Osteoblast (primary cell): ENCODE data around the gene RSPRY1. TPM values are rescaled to one million over a fixed set of nuclear protein-coding genes. Genes with fewer than 3 reads are reported as not detected.
A peak's percentile ranks its signal among the peaks of the same experiment; 100 is the strongest.

Experiments used
- DNase-seq: peaks from one replicate; pipeline ENCODE4 v3.0.0; 2011; ENCODE audit warnings: low spot score, mixed read lengths; ENCODE audit not compliant: insufficient read length; ENCODE audit errors: missing footprints
- H2AFZ ChIP-seq: 2 replicates; pipeline ENCODE4 v1.6.0; 2011; ENCODE audit warnings: mild to moderate bottlenecking, low read length
- H3K27ac ChIP-seq: 2 replicates; pipeline ENCODE4 v1.5.1; 2011; ENCODE audit warnings: mild to moderate bottlenecking, low read depth, low read length, moderate library complexity
- H3K27me3 ChIP-seq: 2 replicates; pipeline ENCODE4 v1.6.0; 2012; ENCODE audit warnings: mild to moderate bottlenecking, control low read depth, inconsistent platforms, low read length, moderate library complexity; ENCODE audit not compliant: insufficient read depth
- H3K36me3 ChIP-seq: 2 replicates; pipeline ENCODE4 v1.5.1; 2011; ENCODE audit warnings: mild to moderate bottlenecking, low read length, control low read depth, moderate library complexity; ENCODE audit not compliant: insufficient read depth
- H3K4me1 ChIP-seq: 2 replicates; pipeline ENCODE4 v1.5.1; 2011; ENCODE audit warnings: mild to moderate bottlenecking, low read length, control low read depth, moderate library complexity; ENCODE audit not compliant: insufficient read depth
- H3K4me2 ChIP-seq: 2 replicates; pipeline ENCODE4 v1.6.0; 2011; ENCODE audit warnings: mild to moderate bottlenecking, low read length; ENCODE audit not compliant: insufficient read depth
- H3K4me3 ChIP-seq: fragments of 200-600 bp; sonication (generic); 3 replicates; pipeline ENCODE4 v1.5.1; 2012; ENCODE audit warnings: mild to moderate bottlenecking, low read length, inconsistent platforms; ENCODE audit not compliant: insufficient read depth
- H3K79me2 ChIP-seq: 2 replicates; pipeline ENCODE4 v1.6.0; 2012; ENCODE audit warnings: mild to moderate bottlenecking, low read length, control low read depth, inconsistent platforms; ENCODE audit not compliant: insufficient read depth
- H3K9me3 ChIP-seq: 2 replicates; pipeline ENCODE4 v1.5.1; 2011; ENCODE audit warnings: low read depth, low read length, control low read depth
- H4K20me1 ChIP-seq: 2 replicates; pipeline ENCODE4 v1.6.0; 2012; ENCODE audit warnings: mild to moderate bottlenecking, low read length, control low read depth; ENCODE audit not compliant: insufficient read depth
- CTCF ChIP-seq: IDR thresholded peaks from 2 replicates; pipeline ENCODE4 v1.5.1; 2011; ENCODE audit warnings: mild to moderate bottlenecking, low read depth, low read length, moderate library complexity; ENCODE audit errors: extremely low read depth
- total RNA-seq: library from RNA; depleted of rRNA; stranded (reverse); fragments of >200 nt; gene quantifications from 2 replicates; pipeline ENCODE4 v1.2.3, GENCODE V29; 2012

Gene RSPRY1
- total RNA-seq, 1 donor: 57.2 TPM

GRCh38 chr16:57242650-57243049 is 56.5 kb downstream of the RSPRY1 start:
- no peak for DNase-seq
- Histone ChIP-seq H4K20me1 (no peaks in the 10 kb centered on the region), H3K4me3 (no peak overlapping the region), H2AFZ (no peak overlapping the region), H3K9me3 (no peaks in the 10 kb centered on the region), H3K36me3 (peaks cover 26% of the 10 kb centered on the region), H3K79me2 (peaks cover 19% of the 10 kb centered on the region), H3K27ac (no peak overlapping the region), H3K4me1 (peaks cover 11% of the 10 kb centered on the region), H3K27me3 (no peaks in the 10 kb centered on the region), H3K4me2 (no peak overlapping the region)
- no peak for TF ChIP-seq CTCF

- peak overlapping the region; percentile 92 for H3K4me2 ChIP-seq
- TF ChIP-seq CTCF: no peak
These were observed 58.3 kb downstream of the RSPRY1 start for GRCh38 chr16:57244463-57244766.

GRCh38 chr16:57244767-57245471 is 58.8 kb downstream of the RSPRY1 start, which contains the start of gene ARL2BP:
TSS of gene ARL2BP (plus strand) at chr16:57245259. CDS start at chr16:57245368, 109 bp downstream.
- Histone ChIP-seq H4K20me1 (no peaks in the 10 kb centered on the region), H3K79me2 (peaks cover 19% of the 10 kb centered on the region), H2AFZ (peak within 1 kb of the TSS; percentile 88), H3K27me3 (no peaks in the 10 kb centered on the region), H3K4me3 (peak within 1 kb of the TSS; percentile 93), H3K27ac (peak within 1 kb of the TSS; percentile 88), H3K4me1 (peaks cover 11% of the 10 kb centered on the region), H3K4me2 (peak within 1 kb of the TSS; percentile 92), H3K36me3 (peaks cover 35% of the 10 kb centered on the region), H3K9me3 (no peaks in the 10 kb centered on the region)
- no peak for TF ChIP-seq CTCF
- peak; percentile 99 for DNase-seq

More at GRCh38 chr16:57244463-57244766, 58.3 kb downstream of the RSPRY1 start:
- no peaks in the 10 kb centered on the region for H3K9me3 ChIP-seq
- DNase-seq: no peak
- H2AFZ ChIP-seq: peak overlapping the region; percentile 88
- no peaks in the 10 kb centered on the region for H3K27me3 ChIP-seq
- peaks cover 35% of the 10 kb centered on the region for H3K36me3 ChIP-seq
- no peaks in the 10 kb centered on the region for H4K20me1 ChIP-seq
- H3K4me3 ChIP-seq: peak overlapping the region; percentile 93
- peaks cover 19% of the 10 kb centered on the region for H3K79me2 ChIP-seq
- H3K27ac ChIP-seq: peak overlapping the region; percentile 88
- H3K4me1 ChIP-seq: peaks cover 11% of the 10 kb centered on the region

GRCh38 chr16:57245472-57246113 is 59.5 kb downstream of the RSPRY1 start:
- H3K4me2 ChIP-seq: peak overlapping the region; percentile 78
- peaks cover 39% of the 10 kb centered on the region for H3K36me3 ChIP-seq
- H3K79me2 ChIP-seq: peaks cover 19% of the 10 kb centered on the region
- H2AFZ ChIP-seq: peak overlapping the region; percentile 75
- TF ChIP-seq CTCF: no peak
- H3K9me3 ChIP-seq: no peaks in the 10 kb centered on the region
- no peaks in the 10 kb centered on the region for H3K27me3 ChIP-seq
- no peak for DNase-seq
- peak overlapping the region; percentile 88 for H3K27ac ChIP-seq
- peaks cover 11% of the 10 kb centered on the region for H3K4me1 ChIP-seq
- peak overlapping the region; percentile 93 for H3K4me3 ChIP-seq
- no peaks in the 10 kb centered on the region for H4K20me1 ChIP-seq
